Kidney epithelial cell (primary cell): ENCODE data around the gene FNDC11. TPM values are rescaled to one million over a fixed set of nuclear protein-coding genes. Genes with fewer than 3 reads are reported as not detected.

Experiments used
- DNase-seq: peaks from one replicate; pipeline ENCODE4 v3.0.0-alpha.2; 2010; ENCODE audit warnings: low read depth
- H3K27me3 ChIP-seq: 2 replicates; pipeline ENCODE4 v1.6.0; 2011; ENCODE audit warnings: low read length; ENCODE audit not compliant: control insufficient read depth, insufficient read depth
- H3K36me3 ChIP-seq: 2 replicates; pipeline ENCODE4 v1.5.1; 2011; ENCODE audit warnings: low read length; ENCODE audit not compliant: control insufficient read depth, insufficient read depth
- H3K4me3 ChIP-seq: 2 replicates; pipeline ENCODE4 v1.5.1; 2011; ENCODE audit warnings: low read depth, mild to moderate bottlenecking, control low read depth, low read length
- total RNA-seq: library from RNA; depleted of rRNA; stranded (reverse); fragments of >200 nt; gene quantifications from 2 replicates; pipeline ENCODE4 v1.2.3, GENCODE V29; 2015
- TF ChIP-seq, protein P1 (sequence below): IDR thresholded peaks from 2 replicates; pipeline ENCODE4 v1.5.1; 2011; ENCODE audit warnings: mild to moderate bottlenecking, moderate library complexity, low read length, control low read depth, inconsistent platforms; ENCODE audit not compliant: insufficient read depth, poor library complexity, severe bottlenecking

Gene FNDC11
- total RNA-seq, 1 donor from 2014 or later = 1.1 TPM

DNA sequence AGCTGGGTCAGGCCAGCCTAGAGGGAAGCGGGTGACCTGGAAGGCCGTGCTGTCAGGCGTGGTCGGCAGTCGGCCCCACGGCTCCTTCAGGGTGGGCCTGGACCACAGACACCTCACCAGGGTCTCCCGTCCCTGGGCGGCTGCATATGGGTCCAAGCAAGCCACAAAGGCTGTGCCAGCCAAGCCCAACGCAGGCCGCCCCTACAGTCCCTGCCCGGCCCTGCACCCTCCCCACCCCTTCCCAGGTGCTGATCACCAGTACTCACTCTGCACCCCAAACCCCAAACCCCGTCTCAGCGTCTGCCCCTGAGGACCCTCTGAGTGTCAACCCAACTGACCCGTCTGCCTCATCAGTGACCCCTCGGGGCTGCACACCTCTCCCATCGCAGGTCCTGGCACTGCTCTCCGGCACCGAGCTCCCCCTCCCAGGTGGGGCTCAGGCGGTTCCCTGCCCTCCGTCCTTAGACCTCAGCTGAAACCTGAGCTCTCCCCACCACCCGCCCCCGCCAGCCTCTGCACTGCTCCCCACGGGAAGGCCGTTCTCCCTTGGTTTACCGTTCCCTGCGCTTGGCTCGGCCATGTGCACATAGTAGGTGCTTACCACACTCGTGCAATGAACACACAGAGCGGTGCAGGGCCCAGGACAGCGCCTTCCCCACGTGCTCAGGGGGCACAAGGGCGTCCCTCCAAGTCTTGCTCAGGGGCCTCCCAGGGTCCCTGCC is 34.9 kb upstream of the FNDC11 start:
- Histone ChIP-seq H3K4me3 (peak overlapping the region; percentile 86), H3K27me3 (peaks cover 2% of the 10 kb centered on the region), H3K36me3 (peaks cover 8% of the 10 kb centered on the region)
- TF ChIP-seq, protein P1, sequence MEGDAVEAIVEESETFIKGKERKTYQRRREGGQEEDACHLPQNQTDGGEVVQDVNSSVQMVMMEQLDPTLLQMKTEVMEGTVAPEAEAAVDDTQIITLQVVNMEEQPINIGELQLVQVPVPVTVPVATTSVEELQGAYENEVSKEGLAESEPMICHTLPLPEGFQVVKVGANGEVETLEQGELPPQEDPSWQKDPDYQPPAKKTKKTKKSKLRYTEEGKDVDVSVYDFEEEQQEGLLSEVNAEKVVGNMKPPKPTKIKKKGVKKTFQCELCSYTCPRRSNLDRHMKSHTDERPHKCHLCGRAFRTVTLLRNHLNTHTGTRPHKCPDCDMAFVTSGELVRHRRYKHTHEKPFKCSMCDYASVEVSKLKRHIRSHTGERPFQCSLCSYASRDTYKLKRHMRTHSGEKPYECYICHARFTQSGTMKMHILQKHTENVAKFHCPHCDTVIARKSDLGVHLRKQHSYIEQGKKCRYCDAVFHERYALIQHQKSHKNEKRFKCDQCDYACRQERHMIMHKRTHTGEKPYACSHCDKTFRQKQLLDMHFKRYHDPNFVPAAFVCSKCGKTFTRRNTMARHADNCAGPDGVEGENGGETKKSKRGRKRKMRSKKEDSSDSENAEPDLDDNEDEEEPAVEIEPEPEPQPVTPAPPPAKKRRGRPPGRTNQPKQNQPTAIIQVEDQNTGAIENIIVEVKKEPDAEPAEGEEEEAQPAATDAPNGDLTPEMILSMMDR = no peak
- no peak for DNase-seq

- Histone ChIP-seq H3K4me3 (peak overlapping the region; percentile 86), H3K36me3 (peaks cover 8% of the 10 kb centered on the region), H3K27me3 (peaks cover 2% of the 10 kb centered on the region)
- TF ChIP-seq, protein P1 = peak; percentile 34
- DNase-seq = no peak
These were observed 34.1 kb upstream of the FNDC11 start for GRCh38 chr20:63519668-63520503.

- Histone ChIP-seq H3K27me3 (peaks cover 2% of the 10 kb centered on the region), H3K36me3 (peaks cover 8% of the 10 kb centered on the region), H3K4me3 (peak within 1 kb of the TSS; percentile 86)
- no peak for DNase-seq
- TF ChIP-seq, protein P1 = no peak
These were observed 33.4 kb upstream of the FNDC11 start, which contains the start of gene PPDPF for GRCh38 chr20:63520504-63520933. Gene PPDPF (plus strand): TSS chr20:63520765. CDS start chr20:63521309, 544 bp downstream.

- TF ChIP-seq, protein P1 = no peak
- DNase-seq = no peak
- Histone ChIP-seq H3K4me3 (peak overlapping the region; percentile 86), H3K36me3 (peaks cover 8% of the 10 kb centered on the region), H3K27me3 (peaks cover 2% of the 10 kb centered on the region)
These were observed 32.9 kb upstream of the FNDC11 start for GRCh38 chr20:63520934-63521601.

GRCh38 chr20:63521602-63522001 is 32.4 kb upstream of the FNDC11 start:
- Histone ChIP-seq H3K36me3 (peaks cover 8% of the 10 kb centered on the region), H3K4me3 (peak overlapping the region; percentile 86), H3K27me3 (peaks cover 2% of the 10 kb centered on the region)
- DNase-seq = no peak
- TF ChIP-seq, protein P1 = no peak
